Islet precursor cell (in vitro differentiated cells): ENCODE measurements around the gene CHEK2.
"Not testable (repeated sequence)": the region's sequence is repeated elsewhere in the genome, so short reads cannot be mapped to it uniquely, and the experiment has no call there.

Source experiments
- DNase-seq: peaks from one replicate; pipeline ENCODE4 v3.0.0-alpha.2; 2018

CHEK2 gene

GRCh38 chr22:28741200-28741784, 328 bp downstream of the CHEK2 start:
- DNase-seq = no peak

GRCh38 chr22:28738876-28739275, 2.7 kb downstream of the CHEK2 start:
- DNase-seq = not testable (repeated sequence)

GRCh38 chr22:28737701-28738100, 3.9 kb downstream of the CHEK2 start:
- DNase-seq = no peak

- DNase-seq = no peak
These were observed 5.1 kb downstream of the CHEK2 start for GRCh38 chr22:28736301-28737155.

GRCh38 chr22:28734393-28734792, 7.2 kb downstream of the CHEK2 start:
- DNase-seq = no peak

- DNase-seq = no peak
These were observed 11.4 kb downstream of the CHEK2 start for GRCh38 chr22:28730179-28730578.

- DNase-seq = no peak
These were observed 12.9 kb downstream of the CHEK2 start for GRCh38 chr22:28728621-28729313.

- no peak for DNase-seq
These were observed 13.6 kb downstream of the CHEK2 start for GRCh38 chr22:28728002-28728401.

GRCh38 chr22:28718044-28718443, 23.6 kb downstream of the CHEK2 start:
- DNase-seq = no peak

GRCh38 chr22:28716686-28717085, 24.9 kb downstream of the CHEK2 start:
- DNase-seq = no peak

- DNase-seq = no peak
These were observed 26.0 kb downstream of the CHEK2 start for GRCh38 chr22:28715611-28716010.

GRCh38 chr22:28714043-28714628, 27.5 kb downstream of the CHEK2 start:
- DNase-seq = no peak

- peak; percentile 73 for DNase-seq
These were observed 29.5 kb downstream of the CHEK2 start for GRCh38 chr22:28711820-28712777.

- no peak for DNase-seq
These were observed 30.3 kb downstream of the CHEK2 start for GRCh38 chr22:28711341-28711740.

- no peak for DNase-seq
These were observed 30.9 kb downstream of the CHEK2 start for GRCh38 chr22:28710576-28711191.

GRCh38 chr22:28710107-28710506, 31.5 kb downstream of the CHEK2 start:
- no peak for DNase-seq

- no peak for DNase-seq
These were observed 34.8 kb downstream of the CHEK2 start for GRCh38 chr22:28706845-28707244.

GRCh38 chr22:28703436-28703835, 38.2 kb downstream of the CHEK2 start:
- DNase-seq = no peak

GRCh38 chr22:28702891-28703290, 38.7 kb downstream of the CHEK2 start:
- DNase-seq = no peak

- not testable (repeated sequence) for DNase-seq
These were observed 48.4 kb downstream of the CHEK2 start for GRCh38 chr22:28693041-28693760.

- not testable (repeated sequence) for DNase-seq
These were observed 51.8 kb downstream of the CHEK2 start for GRCh38 chr22:28689796-28690195.
